ENCODE measurements around the gene OPTC. TPM values are rescaled to one million over a fixed set of nuclear protein-coding genes. Genes with fewer than 3 reads are reported as not detected.

Gene OPTC
- total RNA-seq, 2 donors from 2014 or later: 0.26 to 0.42 TPM

DNA sequence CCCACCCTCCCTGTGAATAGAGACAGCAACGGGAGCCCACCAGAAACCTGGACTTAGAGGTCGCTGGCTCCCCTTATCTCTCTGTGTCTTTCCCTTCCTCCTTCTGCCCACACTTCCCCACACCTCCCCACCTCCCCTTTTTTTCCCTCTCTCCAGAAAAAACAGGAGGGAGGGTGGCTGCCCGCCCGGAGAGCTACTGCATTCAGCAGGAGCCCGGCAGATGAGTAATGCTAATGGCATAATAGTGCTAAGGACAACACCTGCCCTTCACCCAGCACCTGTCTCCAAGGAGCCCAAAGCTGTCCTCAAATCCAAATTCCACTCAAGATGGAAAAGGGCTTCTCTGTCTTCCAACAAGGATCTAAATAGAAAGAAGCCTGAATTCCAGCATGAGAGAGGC lies 29.7 kb upstream of the OPTC start:
- H3K27ac ChIP-seq (ENCODE audit: low read depth, low read length): no peak overlapping the region
- H3K9me3 ChIP-seq (ENCODE audit: control insufficient read depth, low read length): no peaks in the 10 kb centered on the region
- H3K27ac Mint-ChIP-seq: no peak overlapping the region
- no peaks in the 10 kb centered on the region for H3K36me3 Mint-ChIP-seq (ENCODE audit: low read depth)
- no peak overlapping the region for H3K4me3 ChIP-seq (ENCODE audit: low read length)
- DNase-seq: no peak
- H3K36me3 ChIP-seq (ENCODE audit: control insufficient read depth, insufficient read depth, low read length): no peaks in the 10 kb centered on the region
- H3K27me3 Mint-ChIP-seq (ENCODE audit: insufficient read depth): peaks cover 7% of the 10 kb centered on the region
- H3K27me3 ChIP-seq (ENCODE audit: control insufficient read depth, insufficient read depth, low read length, poor library complexity, severe bottlenecking): no peaks in the 10 kb centered on the region
- peaks cover 9% of the 10 kb centered on the region for H3K4me1 ChIP-seq (ENCODE audit: control insufficient read depth, insufficient read depth, low read length)
- TF ChIP-seq, protein P1, sequence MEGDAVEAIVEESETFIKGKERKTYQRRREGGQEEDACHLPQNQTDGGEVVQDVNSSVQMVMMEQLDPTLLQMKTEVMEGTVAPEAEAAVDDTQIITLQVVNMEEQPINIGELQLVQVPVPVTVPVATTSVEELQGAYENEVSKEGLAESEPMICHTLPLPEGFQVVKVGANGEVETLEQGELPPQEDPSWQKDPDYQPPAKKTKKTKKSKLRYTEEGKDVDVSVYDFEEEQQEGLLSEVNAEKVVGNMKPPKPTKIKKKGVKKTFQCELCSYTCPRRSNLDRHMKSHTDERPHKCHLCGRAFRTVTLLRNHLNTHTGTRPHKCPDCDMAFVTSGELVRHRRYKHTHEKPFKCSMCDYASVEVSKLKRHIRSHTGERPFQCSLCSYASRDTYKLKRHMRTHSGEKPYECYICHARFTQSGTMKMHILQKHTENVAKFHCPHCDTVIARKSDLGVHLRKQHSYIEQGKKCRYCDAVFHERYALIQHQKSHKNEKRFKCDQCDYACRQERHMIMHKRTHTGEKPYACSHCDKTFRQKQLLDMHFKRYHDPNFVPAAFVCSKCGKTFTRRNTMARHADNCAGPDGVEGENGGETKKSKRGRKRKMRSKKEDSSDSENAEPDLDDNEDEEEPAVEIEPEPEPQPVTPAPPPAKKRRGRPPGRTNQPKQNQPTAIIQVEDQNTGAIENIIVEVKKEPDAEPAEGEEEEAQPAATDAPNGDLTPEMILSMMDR (conservative IDR thresholded peaks at IDR 0.05): no peak
- H3K4me3 Mint-ChIP-seq: no peak overlapping the region
- no peaks in the 10 kb centered on the region for H3K9me3 Mint-ChIP-seq
- H3K9ac ChIP-seq (ENCODE audit: extremely low read depth, low read length, poor library complexity, severe bottlenecking): no peak overlapping the region
- H3K4me1 Mint-ChIP-seq: peaks cover 50% of the 10 kb centered on the region
- 64 to 80% methylated on average over 1 to 5 of the region's 5 CpGs for whole genome bisulfite sequencing, 2 experiments (ENCODE audit: insufficient coverage in 1 of 2, insufficient read length in 1 of 2)

DNA sequence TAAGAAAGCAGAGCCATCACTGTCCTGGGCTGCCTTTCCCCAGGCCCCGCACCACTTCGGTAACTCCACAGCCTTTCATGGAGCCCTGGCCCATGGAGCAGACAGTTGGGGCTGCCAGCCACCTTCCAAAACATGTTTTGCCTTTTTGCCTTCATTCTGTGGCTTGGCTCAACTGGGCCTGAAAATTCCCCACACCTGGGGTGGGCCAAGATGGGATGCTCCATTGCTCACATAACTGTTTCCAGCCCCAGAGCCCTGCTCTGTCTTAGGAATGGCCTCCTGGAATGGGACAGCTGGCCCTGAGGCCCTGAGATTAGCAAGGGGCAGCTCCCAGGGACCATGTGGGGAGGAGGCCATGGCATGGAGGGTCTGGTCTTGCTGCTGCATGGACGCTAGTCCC lies 29.2 kb upstream of the OPTC start:
- Mint-ChIP-seq H3K27me3 (ENCODE audit: insufficient read depth) (peaks cover 7% of the 10 kb centered on the region), H3K4me1 (peaks cover 50% of the 10 kb centered on the region), H3K36me3 (ENCODE audit: low read depth) (no peaks in the 10 kb centered on the region), H3K27ac (no peak overlapping the region), H3K9me3 (no peaks in the 10 kb centered on the region), H3K4me3 (no peak overlapping the region)
- Histone ChIP-seq H3K27me3 (ENCODE audit: control insufficient read depth, insufficient read depth, low read length, poor library complexity, severe bottlenecking) (no peaks in the 10 kb centered on the region), H3K4me1 (ENCODE audit: control insufficient read depth, insufficient read depth, low read length) (peaks cover 13% of the 10 kb centered on the region), H3K9me3 (ENCODE audit: control insufficient read depth, low read length) (no peaks in the 10 kb centered on the region), H3K27ac (ENCODE audit: low read depth, low read length) (no peak overlapping the region), H3K36me3 (ENCODE audit: control insufficient read depth, insufficient read depth, low read length) (no peaks in the 10 kb centered on the region), H3K9ac (ENCODE audit: extremely low read depth, low read length, poor library complexity, severe bottlenecking) (no peak overlapping the region), H3K4me3 (ENCODE audit: low read length) (no peak overlapping the region)
- no peak for DNase-seq
- 90 to 92% methylated on average over 2 to 3 of the region's 3 CpGs for WGBS, 2 experiments (ENCODE audit: insufficient coverage in 1 of 2, insufficient read length in 1 of 2)
- TF ChIP-seq, protein P1 (conservative IDR thresholded peaks at IDR 0.05): no peak

DNA sequence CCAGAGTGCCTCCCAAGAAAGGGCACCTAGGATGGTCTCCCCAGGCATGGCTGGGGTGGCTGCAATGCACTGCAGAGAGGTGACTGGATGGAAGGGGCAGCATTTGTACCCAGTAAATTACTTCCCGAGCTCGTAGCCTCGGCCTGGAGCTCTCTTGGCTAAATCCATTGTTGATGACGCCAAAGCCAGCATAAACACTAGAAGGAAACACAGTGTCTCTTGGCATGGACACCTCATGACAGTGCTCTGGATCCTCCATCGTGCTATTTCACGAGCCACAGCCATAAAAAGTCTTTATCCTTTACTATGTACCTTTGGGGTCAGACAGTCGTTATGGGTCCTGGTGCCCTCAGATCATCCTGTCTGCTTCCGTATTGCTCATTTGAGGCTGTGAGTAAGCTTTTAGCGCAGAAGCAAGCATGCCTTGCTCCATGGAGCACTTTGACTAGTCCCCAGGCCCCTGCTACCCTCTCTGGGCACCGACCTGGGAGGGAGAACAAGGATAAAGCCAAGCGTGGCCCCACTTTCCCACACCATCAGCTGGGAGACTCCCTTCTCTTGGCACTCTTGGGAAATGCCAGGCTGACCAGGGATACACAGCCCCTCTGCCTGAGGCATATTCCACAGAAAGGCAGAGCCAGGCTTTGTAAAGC lies 28.7 kb upstream of the OPTC start:
- 94 to 95% methylated on average over 11 of the region's 11 CpGs for WGBS, 2 experiments (ENCODE audit: insufficient coverage in 1 of 2, insufficient read length in 1 of 2)
- no peaks in the 10 kb centered on the region for H3K36me3 Mint-ChIP-seq (ENCODE audit: low read depth)
- peaks cover 7% of the 10 kb centered on the region for H3K27me3 Mint-ChIP-seq (ENCODE audit: insufficient read depth)

More for the DNA sequence above, 28.7 kb upstream of the OPTC start:
- no peaks in the 10 kb centered on the region for H3K9me3 ChIP-seq (ENCODE audit: control insufficient read depth, low read length)
- no peaks in the 10 kb centered on the region for H3K9me3 Mint-ChIP-seq
- no peaks in the 10 kb centered on the region for H3K27me3 ChIP-seq (ENCODE audit: control insufficient read depth, insufficient read depth, low read length, poor library complexity, severe bottlenecking)
- no peak overlapping the region for H3K4me3 ChIP-seq (ENCODE audit: low read length)
- DNase-seq: no peak
- H3K4me3 Mint-ChIP-seq: no peak overlapping the region
- no peak overlapping the region for H3K27ac Mint-ChIP-seq
- peaks cover 50% of the 10 kb centered on the region for H3K4me1 Mint-ChIP-seq
- H3K9ac ChIP-seq (ENCODE audit: extremely low read depth, low read length, poor library complexity, severe bottlenecking): no peak overlapping the region
- H3K27ac ChIP-seq (ENCODE audit: low read depth, low read length): no peak overlapping the region
- TF ChIP-seq, protein P1 (conservative IDR thresholded peaks at IDR 0.05): no peak
- peaks cover 13% of the 10 kb centered on the region for H3K4me1 ChIP-seq (ENCODE audit: control insufficient read depth, insufficient read depth, low read length)
- no peaks in the 10 kb centered on the region for H3K36me3 ChIP-seq (ENCODE audit: control insufficient read depth, insufficient read depth, low read length)
